Fibroblast of villous mesenchyme (primary cell): ENCODE results near the gene CERCAM. TPM values are rescaled to one million over a fixed set of nuclear protein-coding genes. Genes with fewer than 3 reads are reported as not detected.

Source experiments
- DNase-seq: peaks from one replicate; pipeline ENCODE4 v3.0.0-alpha.2; 2010; ENCODE audit warnings: low read depth
- H3K4me3 ChIP-seq: 2 replicates; pipeline ENCODE4 v1.5.1; 2011; ENCODE audit warnings: low read depth, mild to moderate bottlenecking, low read length
- CTCF ChIP-seq: IDR thresholded peaks from 2 replicates; pipeline ENCODE4 v1.5.1; 2012; ENCODE audit warnings: low read depth, mild to moderate bottlenecking, low read length; ENCODE audit not compliant: insufficient read depth
- total RNA-seq: library from RNA; depleted of rRNA; stranded (reverse); fragments of >200 nt; gene quantifications from 2 replicates; pipeline ENCODE4 v1.2.3, GENCODE V29; 2012

Gene CERCAM
- total RNA-seq, 1 donor = 86.8 TPM

GRCh38 chr9:128382261-128382660, 38.4 kb upstream of the CERCAM start:
- no peak for TF ChIP-seq CTCF
- no peak for DNase-seq

DNA sequence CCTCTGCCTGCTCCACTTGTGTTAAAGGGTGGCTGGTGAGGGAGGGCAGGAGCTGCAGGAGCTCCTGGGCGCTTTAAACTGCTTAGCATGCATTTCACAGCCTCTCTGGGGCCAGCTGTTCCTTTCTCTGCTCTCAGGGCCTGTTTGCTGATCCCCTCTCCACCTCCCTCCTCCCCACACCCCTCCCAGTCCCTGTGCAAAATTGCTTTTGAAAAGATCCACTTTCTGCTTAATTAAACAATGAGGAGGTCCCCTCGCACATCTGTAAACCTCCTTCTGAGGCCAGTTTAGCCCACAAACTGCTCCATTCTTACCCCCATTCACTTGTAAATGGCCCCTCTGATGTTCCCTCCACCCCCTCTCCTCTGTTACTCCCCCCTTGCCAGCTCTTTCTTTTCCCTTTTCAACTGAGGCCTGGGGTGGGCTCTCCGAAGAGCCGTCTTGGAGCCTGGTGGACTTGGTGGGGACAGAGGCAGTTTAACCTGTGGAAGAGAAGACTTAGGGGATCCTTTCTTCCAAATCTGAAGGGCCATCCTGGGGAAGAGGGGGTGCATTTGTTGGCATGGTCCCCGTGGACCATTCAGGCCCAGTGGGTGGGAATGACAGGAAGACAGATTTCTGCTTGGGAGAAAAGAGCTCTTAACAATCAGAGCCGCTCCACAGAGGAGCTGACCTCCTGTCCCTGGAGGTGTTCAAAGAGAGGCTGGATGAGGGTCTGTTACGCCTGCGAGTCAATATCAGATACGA, 37.5 kb upstream of the CERCAM start:
- no peak for DNase-seq

More at GRCh38 chr9:128382261-128382660, 38.4 kb upstream of the CERCAM start:
- H3K4me3 ChIP-seq = no peak overlapping the region

DNA sequence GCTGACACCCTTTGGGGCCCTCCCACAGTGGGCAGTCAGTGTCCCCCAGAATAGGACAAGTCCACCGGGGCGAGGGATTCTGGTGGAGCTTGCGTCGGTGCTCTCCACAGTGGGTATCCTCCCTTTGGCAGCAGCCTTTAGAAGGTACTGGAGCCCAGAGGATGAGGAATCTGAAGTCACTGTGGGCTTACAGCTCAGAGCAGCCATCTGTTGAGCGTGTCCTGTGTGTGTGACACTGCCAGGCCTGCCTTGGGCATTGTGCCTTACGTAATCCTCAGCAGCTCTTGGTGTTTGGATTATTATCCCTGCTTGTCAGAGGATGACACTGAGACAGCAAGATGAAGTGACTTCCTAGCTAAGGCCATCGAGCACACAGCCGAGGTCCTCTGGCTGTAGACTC, 36.9 kb upstream of the CERCAM start:
- DNase-seq = no peak
- no peak overlapping the region for H3K4me3 ChIP-seq
- TF ChIP-seq CTCF = no peak

More for the DNA sequence above, 37.5 kb upstream of the CERCAM start:
- no peak for TF ChIP-seq CTCF
- H3K4me3 ChIP-seq = no peak overlapping the region

DNA sequence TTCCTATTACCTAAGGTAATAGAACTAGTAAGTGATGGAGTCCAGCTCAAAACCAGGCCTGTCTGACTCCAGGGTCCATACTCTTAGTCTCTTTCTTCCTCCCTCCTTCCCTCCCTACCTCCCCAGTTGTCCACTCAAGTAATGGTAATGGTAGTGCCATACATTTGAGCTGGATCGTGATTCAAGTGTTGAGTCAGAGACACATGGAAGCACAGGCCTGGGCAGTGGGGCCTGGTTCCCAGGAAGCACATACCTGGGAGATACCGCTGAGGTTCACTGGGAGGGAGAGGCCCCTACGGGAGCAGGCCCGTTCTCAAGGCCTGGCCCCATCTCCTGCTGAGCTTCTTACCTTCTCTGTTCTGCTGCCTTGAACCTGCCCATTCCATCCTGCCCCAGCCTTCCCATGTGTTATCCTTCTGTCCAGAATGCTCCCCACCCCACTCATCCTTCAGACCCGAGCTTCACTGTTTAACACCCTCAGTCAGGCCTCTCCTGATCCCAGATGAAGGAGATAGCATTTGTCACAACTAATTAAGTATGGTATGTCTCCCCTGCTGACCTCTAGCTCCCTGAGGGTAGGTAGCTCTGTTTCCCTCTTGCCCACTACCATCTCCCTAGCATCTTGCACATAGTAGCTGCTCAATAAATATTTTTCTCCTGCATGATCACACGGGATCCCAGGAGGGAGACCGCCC, 35.7 kb upstream of the CERCAM start:
- TF ChIP-seq CTCF = no peak
- no peak overlapping the region for H3K4me3 ChIP-seq
- DNase-seq = no peak

- no peak for TF ChIP-seq CTCF
- DNase-seq = no peak
- no peak overlapping the region for H3K4me3 ChIP-seq
These were observed 34.9 kb upstream of the CERCAM start for GRCh38 chr9:128385496-128386460.

DNA sequence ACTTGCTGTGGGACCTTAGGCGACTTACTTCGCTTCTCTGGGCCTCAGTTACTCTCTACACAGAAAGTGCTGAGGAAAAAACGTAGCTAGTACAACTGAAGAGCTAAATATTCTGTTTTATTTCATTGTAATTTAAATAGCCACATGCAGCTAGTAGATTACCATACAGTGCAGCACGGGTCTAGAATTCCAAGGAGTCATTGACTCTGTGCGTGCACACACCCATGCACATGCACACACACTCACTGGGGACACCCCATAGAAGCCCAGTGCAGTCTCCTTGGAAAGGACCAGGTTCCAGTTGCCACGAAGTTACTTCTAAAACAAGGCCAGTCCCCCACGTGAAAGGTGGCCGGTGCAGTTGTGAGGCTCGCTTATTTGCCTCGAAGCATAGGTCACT, 32.5 kb upstream of the CERCAM start:
- DNase-seq = no peak
- no peak for TF ChIP-seq CTCF
- no peak overlapping the region for H3K4me3 ChIP-seq
